Endothelial cell (in vitro differentiated cells): Measurements from ENCODE around the gene TMEM87B. TPM values are rescaled to one million over a fixed set of nuclear protein-coding genes. Genes with fewer than 3 reads are reported as not detected.

Experiments
- DNase-seq: peaks from one replicate; pipeline ENCODE4 v3.0.0; 2021; ENCODE audit warnings: low spot score
- H3K27ac Mint-ChIP-seq: one replicate; pipeline ENCODE4 v1.8.0; 2021; ENCODE audit warnings: mixed read lengths, inconsistent platforms; ENCODE audit not compliant: unreplicated experiment
- H3K27me3 Mint-ChIP-seq: one replicate; pipeline ENCODE4 v1.8.0; 2021; ENCODE audit warnings: mild to moderate bottlenecking, moderate library complexity, mixed read lengths, inconsistent platforms; ENCODE audit not compliant: unreplicated experiment
- H3K36me3 Mint-ChIP-seq: one replicate; pipeline ENCODE4 v1.8.0; 2021; ENCODE audit warnings: mild to moderate bottlenecking, low read depth, mixed read lengths, inconsistent platforms; ENCODE audit not compliant: unreplicated experiment
- H3K4me1 Mint-ChIP-seq: one replicate; pipeline ENCODE4 v1.8.0; 2021; ENCODE audit warnings: mild to moderate bottlenecking, mixed read lengths, inconsistent platforms; ENCODE audit not compliant: unreplicated experiment
- H3K4me3 Mint-ChIP-seq: one replicate; pipeline ENCODE4 v1.8.0; 2021; ENCODE audit warnings: mild to moderate bottlenecking, mixed read lengths, inconsistent platforms; ENCODE audit not compliant: unreplicated experiment
- H3K9me3 Mint-ChIP-seq: one replicate; pipeline ENCODE4 v1.8.0; 2021; ENCODE audit warnings: mixed read lengths, inconsistent platforms; ENCODE audit not compliant: unreplicated experiment
- CTCF ChIP-seq: fragments of 200-600 bp; sonication (generic); IDR thresholded peaks from one replicate; pipeline ENCODE4 v1.5.0; 2021; ENCODE audit warnings: antibody characterized with exemption; ENCODE audit not compliant: unreplicated experiment
- total RNA-seq: library from RNA; stranded (reverse); fragmentation: NEBNext Ultra II Directional; extraction: Animal tissue kit (Norgen Biotek cat#: 25700); gene quantifications from one replicate; pipeline ENCODE4 v1.2.1, GENCODE V29; 2021; ENCODE audit not compliant: unreplicated experiment

The TMEM87B gene
- total RNA-seq, 1 donor from 2014 or later, result 22.6 TPM

GRCh38 chr2:112084689-112085374 lies 29.8 kb downstream of the TMEM87B start:
- H3K27ac Mint-ChIP-seq, result no peak overlapping the region
- H3K36me3 Mint-ChIP-seq, result peaks cover 63% of the 10 kb centered on the region
- peaks cover 23% of the 10 kb centered on the region for H3K4me1 Mint-ChIP-seq
- no peak for TF ChIP-seq CTCF
- no peaks in the 10 kb centered on the region for H3K9me3 Mint-ChIP-seq
- peak overlapping the region; percentile 14 for H3K4me3 Mint-ChIP-seq
- no peak for DNase-seq
- H3K27me3 Mint-ChIP-seq, result peaks cover 4% of the 10 kb centered on the region

GRCh38 chr2:112085375-112085730 lies 30.3 kb downstream of the TMEM87B start:
- no peak for DNase-seq
- H3K27ac Mint-ChIP-seq, result no peak overlapping the region
- H3K4me3 Mint-ChIP-seq, result no peak overlapping the region
- peaks cover 4% of the 10 kb centered on the region for H3K27me3 Mint-ChIP-seq
- H3K36me3 Mint-ChIP-seq, result peaks cover 68% of the 10 kb centered on the region
- TF ChIP-seq CTCF, result no peak
- H3K4me1 Mint-ChIP-seq, result peaks cover 28% of the 10 kb centered on the region
- H3K9me3 Mint-ChIP-seq, result no peaks in the 10 kb centered on the region

- H3K4me3 Mint-ChIP-seq, result peak overlapping the region; percentile 43
- H3K27me3 Mint-ChIP-seq, result peaks cover 4% of the 10 kb centered on the region
- peaks cover 74% of the 10 kb centered on the region for H3K36me3 Mint-ChIP-seq
- peaks cover 28% of the 10 kb centered on the region for H3K4me1 Mint-ChIP-seq
- no peak for DNase-seq
- no peak for TF ChIP-seq CTCF
- H3K9me3 Mint-ChIP-seq, result no peaks in the 10 kb centered on the region
- no peak overlapping the region for H3K27ac Mint-ChIP-seq
Measured at GRCh38 chr2:112085916-112086669, 31.0 kb downstream of the TMEM87B start.

- TF ChIP-seq CTCF, result no peak
- H3K4me3 Mint-ChIP-seq, result peak overlapping the region; percentile 69
- H3K36me3 Mint-ChIP-seq, result peaks cover 74% of the 10 kb centered on the region
Measured at GRCh38 chr2:112087346-112088020, 32.4 kb downstream of the TMEM87B start.

More at GRCh38 chr2:112087346-112088020, 32.4 kb downstream of the TMEM87B start:
- H3K27ac Mint-ChIP-seq, result no peak overlapping the region
- DNase-seq, result no peak
- H3K27me3 Mint-ChIP-seq, result peaks cover 4% of the 10 kb centered on the region
- peaks cover 28% of the 10 kb centered on the region for H3K4me1 Mint-ChIP-seq
- H3K9me3 Mint-ChIP-seq, result no peaks in the 10 kb centered on the region
